SIG-M5 (cell line): ENCODE measurements around the gene TASP1.
"Not testable (repeated sequence)": the region's sequence is repeated elsewhere in the genome, so short reads cannot be mapped to it uniquely, and the experiment has no call there.

Source experiments
- DNase-seq: peaks from one replicate; lab custom pipeline; 2025; lab: John Stamatoyannopoulos, UW

Gene TASP1

GRCh38 chr20:13638496-13639149 is at the start of gene TASP1:
Gene TASP1 (minus strand): TSS chr20:13638932. CDS start chr20:13630078, 8,854 bp downstream.
- DNase-seq, result peak; percentile 42

- no peak for DNase-seq
Measured at GRCh38 chr20:13687815-13688214, 49.1 kb upstream of the TASP1 start.

GRCh38 chr20:13685623-13686022 is 46.9 kb upstream of the TASP1 start:
- no peak for DNase-seq

- DNase-seq, result peak; percentile 11
Measured at GRCh38 chr20:13684566-13685222, 46.0 kb upstream of the TASP1 start.

GRCh38 chr20:13683833-13684232 is 45.1 kb upstream of the TASP1 start:
- DNase-seq, result no peak

- no peak for DNase-seq
Measured at GRCh38 chr20:13681248-13682125, 42.8 kb upstream of the TASP1 start.

- no peak for DNase-seq
Measured at GRCh38 chr20:13678944-13679343, 40.2 kb upstream of the TASP1 start.

GRCh38 chr20:13677241-13677640 is 38.5 kb upstream of the TASP1 start:
- no peak for DNase-seq

- DNase-seq, result no peak
Measured at GRCh38 chr20:13676682-13677081, 38.0 kb upstream of the TASP1 start.

- no peak for DNase-seq
Measured at GRCh38 chr20:13672690-13673089, 34.0 kb upstream of the TASP1 start.

- DNase-seq, result no peak
Measured at GRCh38 chr20:13671916-13672378, 33.2 kb upstream of the TASP1 start.

- DNase-seq, result no peak
Measured at GRCh38 chr20:13671512-13671911, 32.8 kb upstream of the TASP1 start.

GRCh38 chr20:13670160-13670559 is 31.4 kb upstream of the TASP1 start:
- DNase-seq, result no peak

- DNase-seq, result no peak
Measured at GRCh38 chr20:13665709-13666395, 27.1 kb upstream of the TASP1 start.

GRCh38 chr20:13661070-13661685 is 22.4 kb upstream of the TASP1 start:
- DNase-seq, result no peak

GRCh38 chr20:13659288-13659687 is 20.6 kb upstream of the TASP1 start:
- peak; percentile 33 for DNase-seq

GRCh38 chr20:13658060-13658459 is 19.3 kb upstream of the TASP1 start:
- DNase-seq, result not testable (repeated sequence)

GRCh38 chr20:13656721-13657368 is 18.1 kb upstream of the TASP1 start:
- DNase-seq, result no peak

GRCh38 chr20:13654463-13655023 is 15.8 kb upstream of the TASP1 start:
- no peak for DNase-seq

- DNase-seq, result no peak
Measured at GRCh38 chr20:13650474-13650873, 11.7 kb upstream of the TASP1 start.
